ENCODE data around the gene ARAP3.

The ARAP3 gene

GRCh38 chr5:141647242-141647641, 34.8 kb downstream of the ARAP3 start:
- in situ Hi-C loops (cut with MboI; ENCODE audit: low sequenced_read_pairs) = no loop called here

GRCh38 chr5:141646026-141646425, 36.0 kb downstream of the ARAP3 start:
- in situ Hi-C loops (cut with MboI; ENCODE audit: low sequenced_read_pairs) = no loop called here

- in situ Hi-C loops (cut with MboI; ENCODE audit: low sequenced_read_pairs) = no loop called here
These were observed 40.3 kb downstream of the ARAP3 start for GRCh38 chr5:141641634-141642267.

GRCh38 chr5:141640698-141641097, 41.3 kb downstream of the ARAP3 start:
- in situ Hi-C loops (cut with MboI; ENCODE audit: low sequenced_read_pairs) = no loop called here

- in situ Hi-C loops (cut with MboI; ENCODE audit: low sequenced_read_pairs) = no loop called here
These were observed 42.0 kb downstream of the ARAP3 start for GRCh38 chr5:141640051-141640415.

- in situ Hi-C loops (cut with MboI; ENCODE audit: low sequenced_read_pairs) = no loop called here
These were observed 42.5 kb downstream of the ARAP3 start for GRCh38 chr5:141639357-141640050.

- in situ Hi-C loops (cut with MboI; ENCODE audit: low sequenced_read_pairs) = no loop called here
These were observed 43.3 kb downstream of the ARAP3 start for GRCh38 chr5:141638771-141639170.

GRCh38 chr5:141637767-141638419, 44.1 kb downstream of the ARAP3 start:
- in situ Hi-C loops (cut with MboI; ENCODE audit: low sequenced_read_pairs) = no loop called here

GRCh38 chr5:141637123-141637766, 44.8 kb downstream of the ARAP3 start:
- in situ Hi-C loops (cut with MboI; ENCODE audit: low sequenced_read_pairs) = no loop called here

GRCh38 chr5:141636413-141637122, 45.5 kb downstream of the ARAP3 start, which contains the start of the genes HDAC3 and RELL2:
Gene HDAC3, minus strand, starts transcription at chr5:141636849. Its CDS starts 59 bp downstream, at chr5:141636790.
Gene RELL2, plus strand, starts transcription at chr5:141636997. Its CDS starts 1,229 bp downstream, at chr5:141638226.
- in situ Hi-C loops (cut with MboI; ENCODE audit: low sequenced_read_pairs) = no loop called here

GRCh38 chr5:141636106-141636412, 46.0 kb downstream of the ARAP3 start:
- in situ Hi-C loops (cut with MboI; ENCODE audit: low sequenced_read_pairs) = no loop called here

GRCh38 chr5:141635646-141636045, 46.4 kb downstream of the ARAP3 start:
- in situ Hi-C loops (cut with MboI; ENCODE audit: low sequenced_read_pairs) = no loop called here

GRCh38 chr5:141634720-141635119, 47.3 kb downstream of the ARAP3 start:
- in situ Hi-C loops (cut with MboI; ENCODE audit: low sequenced_read_pairs) = no loop called here

- in situ Hi-C loops (cut with MboI; ENCODE audit: low sequenced_read_pairs) = no loop called here
These were observed 48.0 kb downstream of the ARAP3 start for GRCh38 chr5:141633871-141634561.

- in situ Hi-C loops (cut with MboI; ENCODE audit: low sequenced_read_pairs) = no loop called here
These were observed 49.4 kb downstream of the ARAP3 start for GRCh38 chr5:141632650-141633049.

- in situ Hi-C loops (cut with MboI; ENCODE audit: low sequenced_read_pairs) = no loop called here
These were observed 51.4 kb downstream of the ARAP3 start for GRCh38 chr5:141630570-141631140.

GRCh38 chr5:141628175-141628788, 53.7 kb downstream of the ARAP3 start:
- in situ Hi-C loops (cut with MboI; ENCODE audit: low sequenced_read_pairs) = no loop called here

- in situ Hi-C loops (cut with MboI; ENCODE audit: low sequenced_read_pairs) = no loop called here
These were observed 58.4 kb downstream of the ARAP3 start for GRCh38 chr5:141623611-141624010.

GRCh38 chr5:141623186-141623585, 58.8 kb downstream of the ARAP3 start:
- in situ Hi-C loops (cut with MboI; ENCODE audit: low sequenced_read_pairs) = no loop called here

Data from HL-60/S4 treated with phorbol 12-myristate 13-acetate at 8.2 ng/mL for 4 days and 3 days (cell line).